GM21737 (cell line): ENCODE results near the gene CCNI.
"Not testable (repeated sequence)": the region's sequence is repeated elsewhere in the genome, so short reads cannot be mapped to it uniquely, and the experiment has no call there.

Experiments used
- ATAC-seq: cut with Tn5 transposase; IDR thresholded peaks from one replicate; pipeline ENCODE4 v1.9.1; 2021; ENCODE audit warnings: mild to moderate bottlenecking, moderate library complexity; ENCODE audit not compliant: unreplicated experiment

Gene CCNI

GRCh38 chr4:77082886-77083608 lies 7.3 kb upstream of the CCNI start:
- no peak for ATAC-seq

- ATAC-seq, result not testable (repeated sequence)
Measured at GRCh38 chr4:77080806-77081205, 5.0 kb upstream of the CCNI start.

DNA sequence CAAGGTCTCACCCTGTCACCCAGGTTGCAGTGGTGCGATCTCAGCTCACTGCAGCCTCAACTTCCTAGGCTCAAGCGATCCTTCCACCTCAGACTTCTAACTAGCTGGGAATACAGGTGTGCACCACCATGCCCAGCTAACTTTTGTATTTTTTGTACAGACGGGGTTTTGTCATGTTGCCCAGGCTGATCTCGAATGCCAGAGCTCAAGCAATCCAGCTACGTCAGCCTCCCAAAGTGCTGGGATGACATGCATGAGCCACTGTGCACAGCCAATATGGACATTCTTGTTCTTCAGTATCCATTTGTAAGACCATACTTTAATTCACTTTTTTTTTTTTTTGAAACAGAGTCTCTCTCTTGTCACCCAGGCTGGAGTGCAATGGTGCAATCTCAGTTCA lies 3.5 kb upstream of the CCNI start:
- ATAC-seq, result no peak

GRCh38 chr4:77078401-77078800 lies 2.6 kb upstream of the CCNI start:
- no peak for ATAC-seq

DNA sequence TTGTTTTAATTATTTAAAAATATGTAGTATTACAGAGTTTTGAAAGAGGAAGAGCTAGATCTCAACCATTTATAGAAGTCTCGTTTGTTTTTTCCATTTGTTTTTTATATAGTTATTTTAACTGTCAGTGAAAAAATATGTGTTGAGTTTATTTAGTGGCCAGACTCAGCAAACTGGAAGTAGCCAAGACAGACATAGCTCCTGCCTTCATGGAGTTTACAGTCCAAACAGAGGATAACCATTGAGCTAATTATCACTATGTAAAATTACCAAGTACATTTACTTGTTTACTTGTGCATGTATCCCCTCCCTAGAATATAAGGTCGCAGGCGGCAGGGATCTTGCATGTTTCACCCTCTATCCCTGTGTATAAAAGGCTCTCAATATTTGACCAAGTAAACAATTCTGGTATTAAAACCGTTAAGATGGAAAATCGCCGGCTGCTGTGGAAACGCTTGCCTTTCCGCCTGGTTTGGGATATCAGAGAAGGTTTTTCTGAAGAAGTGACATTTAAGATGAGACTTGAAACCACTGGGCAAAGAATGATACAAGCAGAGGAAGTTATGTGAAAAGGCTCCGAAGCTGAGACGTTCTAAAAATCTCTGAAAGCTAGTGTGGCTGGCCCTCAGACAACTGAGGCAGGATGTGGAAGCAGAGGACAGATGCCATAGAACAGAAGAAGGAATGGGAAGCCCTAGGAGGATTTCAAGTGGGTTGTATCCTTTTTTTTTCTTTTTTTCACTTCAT lies 1.3 kb upstream of the CCNI start:
- ATAC-seq, result no peak

GRCh38 chr4:77074981-77075855 lies 571 bp downstream of the CCNI start:
- peak; percentile 47 for ATAC-seq

- no peak for ATAC-seq
Measured at GRCh38 chr4:77074381-77074831, 1.4 kb downstream of the CCNI start.

GRCh38 chr4:77073981-77074380 lies 1.8 kb downstream of the CCNI start:
- ATAC-seq, result no peak

DNA sequence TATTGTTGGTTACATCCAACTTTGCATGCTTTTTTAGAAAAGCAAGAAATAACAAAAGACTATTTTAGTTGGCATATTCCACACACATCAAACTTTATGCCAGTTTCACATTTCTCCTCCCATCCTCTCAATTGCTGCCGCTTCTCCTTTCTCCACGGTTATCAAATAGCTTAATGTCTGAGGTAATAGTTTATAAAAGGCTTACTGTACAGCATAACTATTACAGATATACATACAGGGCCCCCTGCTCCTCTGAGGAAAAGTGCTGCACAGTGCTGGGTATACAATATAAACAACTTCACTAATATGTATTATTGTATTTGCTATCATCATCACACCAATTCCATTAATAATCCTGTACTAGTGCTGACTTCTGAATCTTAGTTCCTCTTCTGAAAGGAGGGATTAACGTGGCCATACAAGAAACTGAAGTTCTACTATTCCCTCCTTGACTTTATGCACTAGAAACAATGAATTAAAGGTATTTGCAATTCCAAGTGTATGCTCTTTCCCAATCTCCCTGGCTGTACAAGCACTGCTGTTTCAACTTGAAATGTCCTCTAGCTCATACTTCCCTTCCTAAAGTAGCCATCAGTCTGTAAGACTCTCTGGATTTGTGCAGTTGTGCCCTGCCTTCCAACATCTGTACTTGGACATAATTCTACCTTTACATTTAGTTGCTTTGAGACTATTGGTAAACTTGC lies 2.5 kb downstream of the CCNI start:
- ATAC-seq, result no peak

DNA sequence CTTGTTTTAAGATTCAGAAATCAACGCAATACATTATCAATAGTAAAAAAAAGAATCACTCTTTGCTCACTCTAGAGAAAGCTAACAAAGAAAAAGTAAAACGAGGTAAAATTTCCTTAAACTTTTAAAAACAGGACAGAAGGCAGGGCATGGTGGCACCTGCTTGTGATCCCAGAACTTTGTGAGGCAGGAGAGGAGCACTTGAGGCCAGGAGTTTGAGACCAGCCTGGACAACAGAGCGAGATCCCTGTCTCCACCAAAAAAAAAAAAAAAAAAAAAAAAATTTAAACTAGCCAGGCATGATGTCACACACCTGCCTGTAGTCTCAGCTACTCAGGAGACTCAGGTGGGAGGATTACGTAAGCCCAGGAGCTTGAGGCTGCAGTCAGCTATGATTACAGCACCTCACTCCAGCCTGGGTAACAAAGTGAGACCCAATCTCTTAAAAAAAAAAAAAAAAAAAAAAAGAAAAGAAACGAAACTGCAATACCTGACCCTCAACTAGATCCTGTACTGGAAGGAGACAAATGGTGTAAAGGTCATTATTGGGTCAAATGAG lies 3.5 kb downstream of the CCNI start:
- no peak for ATAC-seq

DNA sequence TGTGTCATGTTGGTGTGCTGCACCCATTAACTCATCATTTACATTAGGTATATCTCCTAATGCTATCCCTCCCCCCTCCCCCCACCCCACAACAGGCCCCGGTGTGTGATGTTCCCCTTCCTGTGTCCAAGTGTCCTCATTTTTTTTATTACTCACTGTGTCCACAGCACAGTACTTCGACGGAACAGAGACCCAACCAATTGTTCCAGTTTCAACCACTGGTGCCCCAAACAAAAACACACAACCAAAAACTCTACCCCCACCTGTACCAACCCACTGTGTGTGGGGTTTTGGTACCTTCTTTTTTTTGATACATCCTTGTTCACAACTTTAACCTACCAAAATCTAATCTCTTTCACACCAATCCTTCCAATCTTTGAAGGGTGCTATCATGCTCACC lies 6.3 kb downstream of the CCNI start:
- not testable (repeated sequence) for ATAC-seq

DNA sequence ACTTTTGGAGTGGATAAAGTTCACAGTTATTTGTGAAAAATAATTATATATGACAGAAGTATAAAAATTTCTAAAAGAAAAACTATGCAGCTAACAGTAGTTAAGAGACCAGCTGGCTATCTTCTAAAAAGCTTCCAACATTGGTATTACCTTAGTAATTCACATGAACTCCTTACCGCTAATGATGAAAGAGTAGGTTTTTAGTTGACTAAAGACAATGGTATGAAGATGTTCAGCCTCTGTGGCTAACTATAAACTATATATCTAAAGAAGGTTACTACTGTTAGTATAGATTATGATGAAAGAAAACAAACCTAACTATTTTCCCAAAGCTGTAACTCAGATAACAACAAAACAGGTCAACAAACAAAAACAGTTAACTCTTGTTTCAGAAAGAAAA lies 10.4 kb downstream of the CCNI start:
- no peak for ATAC-seq

- no peak for ATAC-seq
Measured at GRCh38 chr4:77062856-77063255, 12.9 kb downstream of the CCNI start.

- ATAC-seq, result no peak
Measured at GRCh38 chr4:77052352-77052751, 23.4 kb downstream of the CCNI start.

GRCh38 chr4:77050962-77051361 lies 24.8 kb downstream of the CCNI start:
- no peak for ATAC-seq

GRCh38 chr4:77047037-77047436 lies 28.8 kb downstream of the CCNI start:
- no peak for ATAC-seq

GRCh38 chr4:77045490-77045889 lies 30.3 kb downstream of the CCNI start:
- no peak for ATAC-seq

DNA sequence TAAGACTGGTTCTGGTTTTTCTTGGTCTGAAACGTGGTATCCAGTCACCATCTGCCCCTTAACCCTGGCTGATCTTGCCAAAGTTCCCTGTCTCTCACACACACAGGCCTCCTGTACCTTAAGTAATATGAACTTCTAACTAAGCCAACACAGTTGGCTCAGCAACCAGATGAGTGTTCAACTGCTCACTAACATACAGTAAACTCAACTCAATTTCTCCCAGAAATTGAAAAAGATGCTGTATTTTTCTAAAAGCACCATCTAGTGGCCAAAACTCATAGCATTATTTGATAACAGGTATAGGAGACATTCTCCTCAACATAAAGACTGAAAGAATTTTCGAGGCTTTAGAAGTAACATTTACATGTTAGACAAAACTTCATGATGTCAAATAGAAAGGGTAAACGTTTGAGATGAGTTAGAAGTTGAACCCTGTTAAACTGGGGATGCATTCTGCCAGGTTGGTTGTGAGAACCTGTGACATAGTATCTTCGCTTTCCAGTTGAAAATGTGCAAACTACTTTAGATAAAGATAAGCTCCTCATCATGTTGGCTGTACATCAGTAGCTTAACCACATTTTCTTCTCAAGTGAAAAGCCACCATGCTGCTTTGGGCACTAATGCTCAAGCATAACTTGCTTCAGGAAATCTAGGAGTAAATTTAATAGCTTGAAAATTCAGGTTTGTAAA lies 31.2 kb downstream of the CCNI start:
- no peak for ATAC-seq

DNA sequence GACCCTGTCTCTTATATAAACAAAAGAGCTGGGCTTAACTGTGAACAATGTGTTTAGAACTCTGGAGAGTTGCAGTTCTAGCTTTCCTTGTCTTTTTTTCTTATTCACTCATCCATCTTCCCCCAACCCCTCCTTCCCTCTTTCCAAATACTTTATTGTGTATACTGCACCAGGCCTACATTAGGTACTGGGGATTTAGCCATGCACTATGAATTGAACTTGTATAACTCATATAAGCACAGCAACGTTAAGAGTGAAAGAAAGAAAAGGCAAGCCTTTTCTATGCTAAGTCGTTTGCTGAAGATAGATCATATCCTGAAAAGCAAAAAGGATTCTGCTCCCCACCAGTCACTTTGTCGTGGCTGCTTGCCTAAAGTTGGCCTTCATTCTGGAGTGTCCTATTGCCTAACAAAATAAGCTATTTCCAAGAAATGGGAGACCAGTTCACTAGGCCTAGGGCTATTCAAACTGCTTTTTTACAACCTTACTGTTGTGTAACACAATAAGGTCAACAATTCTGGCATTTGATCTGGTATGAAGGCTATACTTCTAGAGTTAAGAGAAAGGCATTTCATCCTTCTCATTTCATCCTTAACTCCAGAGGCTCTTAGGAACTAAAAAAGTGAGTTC lies 32.2 kb downstream of the CCNI start:
- ATAC-seq, result no peak
